HCT116 (cell line): Measurements from ENCODE around the gene S100A10.

Experiments used
- CTCF ChIP-seq, 3 experiments: fragments of 200-600 bp in 1 of 3; sonication (generic) in 1 of 3; IDR thresholded peaks in 2 of 3; conservative IDR thresholded peaks in 1 of 3; 2 replicates each; pipeline ENCODE4 v1.5.1; 2012 to 2017; ENCODE audit warnings: low read depth in 2 of 3, low read length in 2 of 3, antibody characterized with exemption in 1 of 3, borderline replicate concordance in 1 of 3, control low read depth in 1 of 3, mild to moderate bottlenecking in 1 of 3, mixed read lengths in 1 of 3, mixed run types in 1 of 3, moderate library complexity in 1 of 3; ENCODE audit not compliant: insufficient read depth in 1 of 3
- FOSL1 ChIP-seq: IDR thresholded peaks from 2 replicates; pipeline ENCODE4 v1.6.1; 2012; ENCODE audit warnings: low read depth
- SP1 ChIP-seq: IDR thresholded peaks from 2 replicates; pipeline ENCODE4 v1.6.1; 2012; ENCODE audit warnings: low read depth
- ZBTB33 ChIP-seq: IDR thresholded peaks from 2 replicates; pipeline ENCODE4 v1.6.1; 2011; ENCODE audit warnings: mild to moderate bottlenecking, low read length, moderate library complexity; ENCODE audit not compliant: insufficient replicate concordance; ENCODE audit errors: extremely low read depth

DNA sequence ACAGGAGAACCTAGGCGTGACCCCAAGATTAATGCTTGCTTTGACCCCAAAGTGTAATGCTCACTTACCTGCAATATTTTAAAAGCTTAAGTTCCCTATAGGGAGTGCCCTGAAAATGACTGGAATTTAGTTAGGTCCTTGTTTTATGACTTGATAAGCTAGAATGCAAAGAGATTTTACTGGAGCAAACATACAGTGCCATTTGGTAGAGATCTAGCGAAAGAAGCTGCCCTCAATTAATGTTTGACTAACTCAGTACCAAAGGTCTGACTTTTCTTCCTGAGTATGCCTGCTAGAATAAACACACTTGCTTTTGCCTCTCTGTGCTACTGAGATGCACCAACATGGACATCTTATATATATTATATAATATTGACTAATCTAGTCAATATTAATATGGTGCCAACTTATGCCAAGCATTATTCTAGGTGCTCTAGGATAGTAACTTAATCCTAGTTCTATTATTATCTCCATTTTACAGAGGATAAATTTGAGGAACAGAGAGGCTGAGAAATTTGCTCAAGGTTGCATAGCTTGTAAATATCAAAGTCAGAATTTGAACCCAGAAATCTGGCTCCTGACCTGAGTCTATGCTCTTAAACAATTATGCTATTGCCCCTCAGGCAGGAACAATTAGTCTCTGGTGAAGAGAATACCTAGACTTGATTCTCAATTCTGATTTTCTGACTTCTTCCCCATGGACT lies 18.2 kb downstream of the S100A10 start:
- no peak for TF ChIP-seq FOSL1
- TF ChIP-seq CTCF (IDR thresholded peaks at IDR 0.05 in 2 of 3, conservative IDR thresholded peaks at IDR 0.05 in 1 of 3; ENCODE audit: borderline replicate concordance in 1 of 3, insufficient read depth in 1 of 3, low read depth in 2 of 3, low read length in 2 of 3): no peak
- no peak for TF ChIP-seq ZBTB33
- TF ChIP-seq SP1: no peak
